Measurements from ENCODE around the gene TSPAN10. TPM values are rescaled to one million over a fixed set of nuclear protein-coding genes. Genes with fewer than 3 reads are reported as not detected.

TSPAN10 gene
- total and polyA plus RNA-seq, 9 of the 15 experiments (the other 6 are each of a cell fraction or from before 2014, with no cell fraction given), result 0.05 to 0.31 (median 0.13) TPM; not detected in 1

DNA sequence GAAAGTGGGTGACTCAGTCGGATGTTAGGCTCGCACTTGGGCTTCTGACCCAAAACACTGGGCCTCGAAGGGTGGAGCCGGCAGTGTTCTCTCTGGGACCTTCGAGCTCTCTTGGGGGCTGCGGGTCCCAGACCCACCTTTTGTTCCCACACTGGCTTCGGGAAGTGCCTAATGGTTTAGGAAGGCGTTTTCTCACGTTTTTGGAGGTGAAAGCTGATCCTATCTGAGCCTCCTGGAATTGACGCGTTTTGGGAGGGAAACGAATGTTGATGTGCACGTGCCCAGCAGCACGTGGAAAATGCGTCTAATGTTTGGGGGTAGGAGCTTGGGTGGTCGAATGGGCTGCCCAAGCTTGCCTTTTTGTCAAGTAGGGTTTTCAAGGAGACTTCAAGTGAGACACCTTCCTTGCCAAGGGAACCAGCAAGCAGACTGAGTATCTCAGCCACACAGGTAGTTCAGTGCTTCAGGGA lies 47.5 kb downstream of the TSPAN10 start (continued):
- peak; percentile 82 for TF ChIP-seq USF1 (CRISPR knock-in tag; IDR thresholded peaks at IDR 0.05)
- TF ChIP-seq ZNF282 (CRISPR knock-in tag; IDR thresholded peaks at IDR 0.05), result 0 out of 2 replicates have a peak, but pooled peaks have one; percentile 30
- no peak for TF ChIP-seq BCLAF1 (IDR thresholded peaks at IDR 0.05; ENCODE audit: borderline replicate concordance in 1 of 2, control insufficient read depth in 1 of 2, low read depth in 2 of 2, low read length in 1 of 2)
- no peak for TF ChIP-seq RBM22 (IDR thresholded peaks at IDR 0.05; ENCODE audit: low read depth, low read length, poor library complexity, severe bottlenecking)
- TF ChIP-seq SREBF1 (IDR thresholded peaks at IDR 0.05; ENCODE audit: borderline replicate concordance, low read depth, low read length), result no peak
- TF ChIP-seq HDAC1 (IDR thresholded peaks at IDR 0.05), result no peak
- peak; percentile 85; the same call in 1 of the 2 replicates for TF ChIP-seq FOXK1 (CRISPR knock-in tag; IDR thresholded peaks at IDR 0.05; ENCODE audit: borderline replicate concordance)
- 0 out of 2 replicates have a peak, but pooled peaks have one; percentile 8 for TF ChIP-seq RAD51 (IDR thresholded peaks at IDR 0.05; ENCODE audit: borderline replicate concordance, low read depth)
- no peak for TF ChIP-seq TSC22D4 (tag; IDR thresholded peaks at IDR 0.05)
- TF ChIP-seq RNF2 (IDR thresholded peaks at IDR 0.05), result peak; percentile 60; the same call in 1 of the 2 replicates
- TF ChIP-seq NFATC3 (IDR thresholded peaks at IDR 0.05), result no peak
- TF ChIP-seq NCOA2 (IDR thresholded peaks at IDR 0.05; ENCODE audit: partially characterized antibody in 2 of 2), result no peak
- peak in 1 of 2 experiments; percentile 95; a peak in 2 of 3 replicates for TF ChIP-seq CBX3 (IDR thresholded peaks at IDR 0.05; ENCODE audit: borderline replicate concordance in 1 of 2, low read length in 2 of 2)
- no peak for TF ChIP-seq LEF1 (IDR thresholded peaks at IDR 0.05)
- TF ChIP-seq NKRF (IDR thresholded peaks at IDR 0.05; ENCODE audit: borderline replicate concordance), result peak; percentile 82; the same call in 1 of the 2 replicates
- TF ChIP-seq ZNF584 (CRISPR knock-in tag; IDR thresholded peaks at IDR 0.05; ENCODE audit: low read depth), result no peak
- peak; percentile 54 for TF ChIP-seq FOSL1 (tag; conservative IDR thresholded peaks at IDR 0.05)
- no peak for TF ChIP-seq ZNF561 (CRISPR knock-in tag; conservative IDR thresholded peaks at IDR 0.05)
- no peak for TF ChIP-seq CBX2 (IDR thresholded peaks at IDR 0.05; ENCODE audit: insufficient read depth, low read length, poor library complexity, severe bottlenecking)
- TF ChIP-seq SMAD3 (CRISPR knock-in tag; conservative IDR thresholded peaks at IDR 0.05), result no peak
- TF ChIP-seq, protein P1, sequence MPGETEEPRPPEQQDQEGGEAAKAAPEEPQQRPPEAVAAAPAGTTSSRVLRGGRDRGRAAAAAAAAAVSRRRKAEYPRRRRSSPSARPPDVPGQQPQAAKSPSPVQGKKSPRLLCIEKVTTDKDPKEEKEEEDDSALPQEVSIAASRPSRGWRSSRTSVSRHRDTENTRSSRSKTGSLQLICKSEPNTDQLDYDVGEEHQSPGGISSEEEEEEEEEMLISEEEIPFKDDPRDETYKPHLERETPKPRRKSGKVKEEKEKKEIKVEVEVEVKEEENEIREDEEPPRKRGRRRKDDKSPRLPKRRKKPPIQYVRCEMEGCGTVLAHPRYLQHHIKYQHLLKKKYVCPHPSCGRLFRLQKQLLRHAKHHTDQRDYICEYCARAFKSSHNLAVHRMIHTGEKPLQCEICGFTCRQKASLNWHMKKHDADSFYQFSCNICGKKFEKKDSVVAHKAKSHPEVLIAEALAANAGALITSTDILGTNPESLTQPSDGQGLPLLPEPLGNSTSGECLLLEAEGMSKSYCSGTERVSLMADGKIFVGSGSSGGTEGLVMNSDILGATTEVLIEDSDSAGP (CRISPR knock-in tag; IDR thresholded peaks at IDR 0.05), result no peak
